ENCODE results near the gene NSMCE3.

Gene NSMCE3

GRCh38 chr15:29223640-29224039 is 46.0 kb downstream of the NSMCE3 start:
- Histone ChIP-seq H3K4me3 (ENCODE audit: low read depth, low read length) (no peak overlapping the region), H3K36me3 (replicated peaks) (no peaks in the 10 kb centered on the region), H3K27me3 (replicated peaks) (no peaks in the 10 kb centered on the region), H3K27ac (no peak overlapping the region)
- in situ Hi-C loops (cut with HindIII; ENCODE audit: low pct_ligation_motif_present, low sequenced_read_pairs), result no loop called here
- DNase-seq, result no peak
- TF ChIP-seq CTCF (IDR thresholded peaks at IDR 0.05; ENCODE audit: low read depth, low read length, missing control alignments), result no peak

DNA sequence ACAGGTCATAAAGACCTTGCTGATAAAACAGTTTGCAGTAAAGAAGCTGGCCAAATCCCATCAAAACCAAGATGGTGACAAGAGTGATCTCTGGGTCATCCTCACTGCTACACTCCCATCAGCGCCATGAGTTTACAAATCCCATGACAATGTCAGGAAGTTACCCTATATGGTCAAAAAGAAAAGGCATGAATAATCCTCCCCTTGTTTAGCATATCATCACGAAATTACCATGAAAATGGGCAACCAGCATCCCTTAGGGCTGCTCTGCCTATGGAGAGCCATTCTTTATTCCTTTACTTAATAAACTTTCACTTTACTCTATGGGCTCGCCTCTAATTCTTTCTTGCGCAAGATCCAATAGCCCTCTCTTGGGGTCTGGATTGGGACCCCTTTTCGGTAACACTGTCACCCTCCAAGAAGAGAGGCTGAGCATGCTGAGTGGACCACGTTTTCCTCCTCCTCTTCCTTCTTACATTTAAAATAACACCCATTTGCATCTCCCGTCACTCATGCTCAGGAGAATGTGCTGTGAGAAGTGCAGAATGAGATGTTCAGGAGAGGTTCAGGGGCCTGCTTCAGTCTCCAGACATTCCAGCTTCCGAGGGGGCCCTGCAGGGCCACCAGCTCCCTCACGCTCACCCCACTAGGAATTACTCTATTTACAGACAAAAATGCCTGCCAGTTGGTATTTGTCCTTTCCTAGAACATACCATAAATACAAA is 47.3 kb downstream of the NSMCE3 start:
- no peak for DNase-seq
- H3K27me3 ChIP-seq (replicated peaks), result no peaks in the 10 kb centered on the region
- no peak for TF ChIP-seq CTCF (IDR thresholded peaks at IDR 0.05; ENCODE audit: low read depth, low read length, missing control alignments)
- no peaks in the 10 kb centered on the region for H3K36me3 ChIP-seq (replicated peaks)
- in situ Hi-C loops (cut with HindIII; ENCODE audit: low pct_ligation_motif_present, low sequenced_read_pairs), result no loop called here
- H3K27ac ChIP-seq, result no peak overlapping the region
- no peak overlapping the region for H3K4me3 ChIP-seq (ENCODE audit: low read depth, low read length)

DNA sequence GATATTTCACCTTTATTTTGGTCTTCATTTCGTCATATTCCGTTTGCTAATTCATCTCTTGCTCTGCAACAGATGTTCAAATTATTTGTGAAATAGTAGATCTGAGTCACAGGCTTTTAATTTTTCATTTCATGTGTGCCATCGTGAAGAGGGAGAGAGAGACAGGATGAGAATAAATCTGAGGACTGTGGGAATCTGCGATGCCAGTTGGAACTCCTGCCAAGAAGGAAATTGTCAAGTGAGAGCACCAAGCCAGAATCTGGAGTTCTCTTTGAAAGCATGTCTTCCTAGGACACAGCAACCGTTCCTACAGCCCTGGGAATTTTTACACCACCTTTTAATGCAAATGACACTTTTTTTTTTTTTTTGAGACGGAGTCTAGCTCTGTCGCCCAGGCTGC is 48.8 kb downstream of the NSMCE3 start:
- H3K36me3 ChIP-seq (replicated peaks), result no peaks in the 10 kb centered on the region
- TF ChIP-seq CTCF (IDR thresholded peaks at IDR 0.05; ENCODE audit: low read depth, low read length, missing control alignments), result no peak
- no peak for DNase-seq
- no peaks in the 10 kb centered on the region for H3K27me3 ChIP-seq (replicated peaks)
- H3K27ac ChIP-seq, result no peak overlapping the region
- H3K4me3 ChIP-seq (ENCODE audit: low read depth, low read length), result no peak overlapping the region
- in situ Hi-C loops (cut with HindIII; ENCODE audit: low pct_ligation_motif_present, low sequenced_read_pairs), result no loop called here

GRCh38 chr15:29216955-29217354 is 52.7 kb downstream of the NSMCE3 start:
- in situ Hi-C loops (cut with HindIII; ENCODE audit: low pct_ligation_motif_present, low sequenced_read_pairs), result no loop called here

More at GRCh38 chr15:29216955-29217354, 52.7 kb downstream of the NSMCE3 start:
- Histone ChIP-seq H3K27me3 (replicated peaks) (no peaks in the 10 kb centered on the region), H3K27ac (no peak overlapping the region), H3K4me3 (ENCODE audit: low read depth, low read length) (no peak overlapping the region), H3K36me3 (replicated peaks) (no peaks in the 10 kb centered on the region)
- DNase-seq, result no peak
- no peak for TF ChIP-seq CTCF (IDR thresholded peaks at IDR 0.05; ENCODE audit: low read depth, low read length, missing control alignments)

All from brain microvascular endothelial cell (primary cell).